HG02642 (cell line): ENCODE data around the gene CD80.
"Not testable (repeated sequence)": the region's sequence is repeated elsewhere in the genome, so short reads cannot be mapped to it uniquely, and the experiment has no call there.

Source experiments
- ATAC-seq: cut with Tn5 transposase; IDR thresholded peaks from one replicate; pipeline ENCODE4 v1.9.1; 2021; ENCODE audit warnings: mild to moderate bottlenecking; ENCODE audit not compliant: unreplicated experiment, poor library complexity

CD80 gene

GRCh38 chr3:119585208-119585607 lies 25.8 kb upstream of the CD80 start:
- ATAC-seq = no peak

GRCh38 chr3:119582178-119582577 lies 22.8 kb upstream of the CD80 start:
- ATAC-seq = peak; percentile 39

- ATAC-seq = peak; percentile 70
These were observed 20.8 kb upstream of the CD80 start for GRCh38 chr3:119580067-119580760.

- ATAC-seq = peak; percentile 73
These were observed 20.1 kb upstream of the CD80 start, which contains the start of gene ADPRH for GRCh38 chr3:119579366-119580066. Gene ADPRH, plus strand, starts transcription at chr3:119579492. Its CDS starts 2,678 bp downstream, at chr3:119582170.

- ATAC-seq = no peak
These were observed 16.1 kb upstream of the CD80 start for GRCh38 chr3:119575507-119575906.

- no peak for ATAC-seq
These were observed 12.3 kb upstream of the CD80 start for GRCh38 chr3:119571688-119572087.

GRCh38 chr3:119571230-119571629 lies 11.8 kb upstream of the CD80 start:
- ATAC-seq = no peak

- ATAC-seq = no peak
These were observed 10.8 kb upstream of the CD80 start for GRCh38 chr3:119570229-119570628.

- no peak for ATAC-seq
These were observed 9.7 kb upstream of the CD80 start for GRCh38 chr3:119569156-119569555.

- ATAC-seq = not testable (repeated sequence)
These were observed 3.9 kb upstream of the CD80 start for GRCh38 chr3:119563334-119563733.

GRCh38 chr3:119562307-119562961 lies 3.0 kb upstream of the CD80 start:
- ATAC-seq = peak; percentile 76

GRCh38 chr3:119560160-119560559 lies 746 bp upstream of the CD80 start:
- peak; percentile 0 for ATAC-seq

GRCh38 chr3:119558626-119559317 lies 642 bp downstream of the CD80 start:
- no peak for ATAC-seq

- no peak for ATAC-seq
These were observed 1.5 kb downstream of the CD80 start for GRCh38 chr3:119557877-119558269.

- ATAC-seq = no peak
These were observed 2.1 kb downstream of the CD80 start for GRCh38 chr3:119557192-119557876.

GRCh38 chr3:119555929-119556328 lies 3.5 kb downstream of the CD80 start:
- no peak for ATAC-seq

- ATAC-seq = no peak
These were observed 4.1 kb downstream of the CD80 start for GRCh38 chr3:119555309-119555735.

GRCh38 chr3:119553823-119554415 lies 5.5 kb downstream of the CD80 start:
- no peak for ATAC-seq

- not testable (repeated sequence) for ATAC-seq
These were observed 6.5 kb downstream of the CD80 start for GRCh38 chr3:119552928-119553327.

- ATAC-seq = no peak
These were observed 7.8 kb downstream of the CD80 start for GRCh38 chr3:119551598-119551997.
